AG10803 (cell line): Measurements from ENCODE around the gene SHISA9.

Experiments used
- DNase-seq: peaks from one replicate; pipeline ENCODE4 v3.0.0; 2010; ENCODE audit warnings: low read depth
- H3K4me3 ChIP-seq: 2 replicates; pipeline ENCODE4 v1.5.1; 2011; ENCODE audit warnings: mild to moderate bottlenecking, low read length, control low read depth
- CTCF ChIP-seq: conservative IDR thresholded peaks from 2 replicates; pipeline ENCODE4 v1.5.1; 2011; ENCODE audit warnings: mild to moderate bottlenecking, low read length, control low read depth, inconsistent platforms

Gene SHISA9

GRCh38 chr16:13013043-13013442 lies 111.6 kb downstream of the SHISA9 start:
- DNase-seq = no peak
- no peak overlapping the region for H3K4me3 ChIP-seq
- TF ChIP-seq CTCF = no peak

GRCh38 chr16:13014476-13014875 lies 113.1 kb downstream of the SHISA9 start:
- no peak for TF ChIP-seq CTCF
- H3K4me3 ChIP-seq = no peak overlapping the region
- DNase-seq = no peak

- no peak for DNase-seq
- TF ChIP-seq CTCF = no peak
These were observed 116.6 kb downstream of the SHISA9 start for GRCh38 chr16:13018026-13018425.

GRCh38 chr16:13021996-13022395 lies 120.6 kb downstream of the SHISA9 start:
- no peak overlapping the region for H3K4me3 ChIP-seq
- no peak for TF ChIP-seq CTCF
- no peak for DNase-seq

More at GRCh38 chr16:13018026-13018425, 116.6 kb downstream of the SHISA9 start:
- no peak overlapping the region for H3K4me3 ChIP-seq

GRCh38 chr16:13029786-13030185 lies 128.4 kb downstream of the SHISA9 start:
- no peak for DNase-seq

GRCh38 chr16:13030769-13031168 lies 129.4 kb downstream of the SHISA9 start:
- DNase-seq = no peak
- no peak overlapping the region for H3K4me3 ChIP-seq
- no peak for TF ChIP-seq CTCF

More at GRCh38 chr16:13029786-13030185, 128.4 kb downstream of the SHISA9 start:
- TF ChIP-seq CTCF = no peak
- no peak overlapping the region for H3K4me3 ChIP-seq

GRCh38 chr16:13032911-13033310 lies 131.5 kb downstream of the SHISA9 start:
- DNase-seq = no peak
- H3K4me3 ChIP-seq = no peak overlapping the region
- no peak for TF ChIP-seq CTCF
